ENCODE results near the gene CCDC34. TPM values are rescaled to one million over a fixed set of nuclear protein-coding genes. Genes with fewer than 3 reads are reported as not detected.

The CCDC34 gene
- total and polyA plus RNA-seq, 2 of the 8 experiments (the other 6 are each of a cell fraction or from before 2014, with no cell fraction given): 7.7 to 24.3 TPM

DNA sequence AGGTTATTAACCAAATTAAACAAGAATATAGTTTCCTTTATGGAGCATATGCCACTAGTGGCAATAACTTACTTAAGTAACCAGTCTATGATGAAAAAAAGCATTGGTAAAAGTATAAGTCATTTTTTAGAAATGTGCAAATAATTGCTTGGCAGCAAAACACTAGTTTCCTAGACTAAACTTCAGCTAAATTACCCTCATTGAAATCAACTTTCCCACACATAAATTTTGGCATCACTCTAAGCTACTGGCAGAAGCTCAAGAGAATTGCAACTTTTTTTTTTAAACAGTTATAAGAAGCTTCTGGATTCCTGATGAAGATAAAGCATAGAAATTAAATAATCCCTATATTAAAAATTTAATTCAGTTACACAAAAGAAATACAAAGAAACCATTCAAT, 12.5 kb downstream of the CCDC34 start:
- peaks cover 0 to 32% (median 7%) of the 10 kb centered on the region in 4 experiments; a peak in 5 of 7 replicates for H3K4me1 ChIP-seq (replicated peaks in 1 of 4; ENCODE audit: control insufficient read depth in 3 of 4, insufficient read depth in 4 of 4, low read length in 3 of 4)
- no peak overlapping the region for H2BK12ac ChIP-seq (ENCODE audit: low read depth, low read length)
- H2BK120ac ChIP-seq (replicated peaks; ENCODE audit: low read depth, low read length): no peak overlapping the region
- no peak overlapping the region for H4K5ac ChIP-seq (ENCODE audit: insufficient read length, low read depth, low read length)
- H2BK15ac ChIP-seq (ENCODE audit: low read length): no peak overlapping the region
- no peaks in the 10 kb centered on the region for H4K20me1 ChIP-seq (replicated peaks in 1 of 2; ENCODE audit: control insufficient read depth in 1 of 2, insufficient read depth in 2 of 2, low read length in 2 of 2)
- H3K36me3 ChIP-seq (ENCODE audit: control insufficient read depth in 2 of 4, insufficient read depth in 4 of 4, low read length in 3 of 4): peaks cover 0 to 8% (median 0%) of the 10 kb centered on the region in 4 experiments; a peak in 1 of 8 replicates
- no peaks in the 10 kb centered on the region for H3K9me3 ChIP-seq (ENCODE audit: insufficient read depth in 2 of 2, low read depth in 1 of 2, low read length in 1 of 2)
- no peak overlapping the region for H3K18ac ChIP-seq (ENCODE audit: extremely low read depth, low read length)
- H3K14ac ChIP-seq (ENCODE audit: insufficient read length): no peak overlapping the region
- no peaks in the 10 kb centered on the region for H3K79me1 ChIP-seq (ENCODE audit: low read depth, low read length)
- no peak overlapping the region for H2AFZ ChIP-seq (ENCODE audit: low read length)
- no peak overlapping the region for H3K4me2 ChIP-seq (ENCODE audit: insufficient read depth in 1 of 2, low read depth in 2 of 2, low read length in 2 of 2)
- H3K4ac ChIP-seq (replicated peaks; ENCODE audit: insufficient read length, low read depth, low read length): no peak overlapping the region
- no peak overlapping the region for H2BK5ac ChIP-seq (ENCODE audit: low read depth, low read length)
- CTCF ChIA-PET (ENCODE audit: partially characterized antibody): no interaction called here
- H3K27me3 ChIP-seq (replicated peaks in 1 of 4; ENCODE audit: control insufficient read depth in 3 of 4, extremely low read depth in 1 of 4, insufficient read depth in 3 of 4, low read length in 3 of 4): no peaks in the 10 kb centered on the region
- FAIRE-seq: no peak
- DNase-seq (ENCODE audit: low read depth in 1 of 2, low spot score in 2 of 2): no peak
- POLR2A ChIA-PET (ENCODE audit: partially characterized antibody): no interaction called here
- no peak overlapping the region for H3K9ac ChIP-seq (replicated peaks in 1 of 4; ENCODE audit: extremely low read depth in 1 of 4, low read depth in 3 of 4, low read length in 3 of 4)
- no peak overlapping the region for H4K91ac ChIP-seq (replicated peaks; ENCODE audit: insufficient read length, low read length)
- no peak overlapping the region for H2BK20ac ChIP-seq (ENCODE audit: low read length)
- H3K56ac ChIP-seq (replicated peaks; ENCODE audit: insufficient read length, low read depth, low read length): no peak overlapping the region
- H3K23ac ChIP-seq (ENCODE audit: insufficient read length): no peak overlapping the region
- no peak overlapping the region for H2AK5ac ChIP-seq (ENCODE audit: low read depth, low read length)
- H3K79me2 ChIP-seq (ENCODE audit: control insufficient read depth in 1 of 2, insufficient read depth in 2 of 2, low read length in 2 of 2): no peaks in the 10 kb centered on the region
- H3K23me2 ChIP-seq (ENCODE audit: low read depth, low read length): peaks cover 2% of the 10 kb centered on the region; the same call in 1 of the 2 replicates
- no peak overlapping the region for H3K27ac ChIP-seq (ENCODE audit: low read depth, low read length)
- no peak overlapping the region for H3K4me3 ChIP-seq (ENCODE audit: extremely low read depth in 1 of 4, insufficient read depth in 2 of 4, low read depth in 3 of 4, low read length in 4 of 4)
- H4K8ac ChIP-seq (ENCODE audit: extremely low read depth, insufficient read depth, low read length): no peak overlapping the region
- TF ChIP-seq, protein P1, sequence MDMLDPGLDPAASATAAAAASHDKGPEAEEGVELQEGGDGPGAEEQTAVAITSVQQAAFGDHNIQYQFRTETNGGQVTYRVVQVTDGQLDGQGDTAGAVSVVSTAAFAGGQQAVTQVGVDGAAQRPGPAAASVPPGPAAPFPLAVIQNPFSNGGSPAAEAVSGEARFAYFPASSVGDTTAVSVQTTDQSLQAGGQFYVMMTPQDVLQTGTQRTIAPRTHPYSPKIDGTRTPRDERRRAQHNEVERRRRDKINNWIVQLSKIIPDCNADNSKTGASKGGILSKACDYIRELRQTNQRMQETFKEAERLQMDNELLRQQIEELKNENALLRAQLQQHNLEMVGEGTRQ (IDR thresholded peaks at IDR 0.05; ENCODE audit: low read length): no peak
- TF ChIP-seq CBX8 (IDR thresholded peaks at IDR 0.05; ENCODE audit: borderline replicate concordance, low read depth, low read length) (no peak), POU5F1 (IDR thresholded peaks at IDR 0.05; ENCODE audit: low read depth, low read length) (no peak), RNF2 (IDR thresholded peaks at IDR 0.05; ENCODE audit: borderline replicate concordance, low read depth, low read length, missing control alignments, poor library complexity, severe bottlenecking) (no peak), NANOG (IDR thresholded peaks at IDR 0.05; ENCODE audit: insufficient read depth, low read depth, low read length, poor library complexity, severe bottlenecking) (no peak), TBP (IDR thresholded peaks at IDR 0.05; ENCODE audit: low read depth, low read length) (no peak), ASH2L (IDR thresholded peaks at IDR 0.05; ENCODE audit: low read length) (no peak), CBX5 (IDR thresholded peaks at IDR 0.05; ENCODE audit: low read depth, low read length) (no peak), HDAC6 (IDR thresholded peaks at IDR 0.05; ENCODE audit: low read depth, low read length) (no peak), GTF2F1 (IDR thresholded peaks at IDR 0.05; ENCODE audit: borderline replicate concordance, low read depth, low read length) (no peak), CTCF (IDR thresholded peaks at IDR 0.05; ENCODE audit: control extremely low read depth in 1 of 3, insufficient read depth in 1 of 3, low read depth in 1 of 3, low read length in 3 of 3) (no peak)

All from H1 (cell line).